NT2/D1 (cell line): Measurements from ENCODE around the gene MICALL2.

Experiments
- SUZ12 ChIP-seq: IDR thresholded peaks from 2 replicates; pipeline ENCODE4 v1.6.1; 2011; ENCODE audit not compliant: insufficient read length, insufficient read depth; ENCODE audit errors: extremely low read depth
- YY1 ChIP-seq: IDR thresholded peaks from 2 replicates; pipeline ENCODE4 v1.6.1; 2011; ENCODE audit not compliant: insufficient read length, insufficient read depth
- ZNF274 ChIP-seq: IDR thresholded peaks from 2 replicates; pipeline ENCODE4 v1.6.1; 2011; ENCODE audit warnings: mild to moderate bottlenecking, low read depth, low read length

DNA sequence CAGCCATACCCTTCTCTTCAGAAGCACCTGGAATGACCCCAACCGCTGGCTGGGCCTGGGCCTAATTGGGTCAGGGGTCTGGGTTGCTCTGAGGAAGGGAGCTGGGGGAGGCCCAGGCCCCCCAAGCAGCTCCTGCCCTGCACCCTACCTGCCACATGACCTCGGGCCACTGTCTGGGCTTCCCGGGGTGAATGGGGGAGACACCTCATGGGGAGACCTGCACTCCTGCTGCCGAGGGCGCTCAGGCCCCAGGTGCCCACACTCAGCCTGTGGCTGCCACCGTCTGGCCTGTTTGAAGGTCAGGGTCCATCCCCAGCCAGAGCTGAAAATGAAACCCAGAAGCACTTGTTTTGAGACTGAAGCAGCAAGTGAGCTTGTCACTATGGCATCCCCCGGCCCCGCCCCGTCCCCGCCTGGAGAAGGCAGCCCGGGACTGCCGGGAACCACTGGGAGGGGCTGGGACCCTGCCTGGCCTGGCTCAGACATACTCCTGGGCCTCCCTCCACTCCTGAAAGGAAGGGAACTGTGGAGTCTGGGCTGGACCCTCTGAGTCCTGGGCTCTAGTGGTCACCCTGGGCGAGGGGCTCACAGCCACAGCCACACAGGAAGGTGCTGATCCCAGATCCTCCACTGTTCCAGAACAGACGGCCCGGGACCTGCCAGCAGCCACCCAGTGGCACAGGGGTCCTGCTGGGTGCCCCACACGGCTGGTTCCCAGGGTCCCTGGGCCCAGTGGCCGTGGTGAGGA lies 7.4 kb upstream of the MICALL2 start:
- TF ChIP-seq ZNF274: no peak
- no peak for TF ChIP-seq SUZ12
- TF ChIP-seq YY1: no peak
